ENCODE measurements around the gene HMX2. TPM values are rescaled to one million over a fixed set of nuclear protein-coding genes. Genes with fewer than 3 reads are reported as not detected.

Gene HMX2
- total and polyA plus RNA-seq, 2 of the 13 experiments (the other 11 are each of a cell fraction or from before 2014, with no cell fraction given), result not detected

DNA sequence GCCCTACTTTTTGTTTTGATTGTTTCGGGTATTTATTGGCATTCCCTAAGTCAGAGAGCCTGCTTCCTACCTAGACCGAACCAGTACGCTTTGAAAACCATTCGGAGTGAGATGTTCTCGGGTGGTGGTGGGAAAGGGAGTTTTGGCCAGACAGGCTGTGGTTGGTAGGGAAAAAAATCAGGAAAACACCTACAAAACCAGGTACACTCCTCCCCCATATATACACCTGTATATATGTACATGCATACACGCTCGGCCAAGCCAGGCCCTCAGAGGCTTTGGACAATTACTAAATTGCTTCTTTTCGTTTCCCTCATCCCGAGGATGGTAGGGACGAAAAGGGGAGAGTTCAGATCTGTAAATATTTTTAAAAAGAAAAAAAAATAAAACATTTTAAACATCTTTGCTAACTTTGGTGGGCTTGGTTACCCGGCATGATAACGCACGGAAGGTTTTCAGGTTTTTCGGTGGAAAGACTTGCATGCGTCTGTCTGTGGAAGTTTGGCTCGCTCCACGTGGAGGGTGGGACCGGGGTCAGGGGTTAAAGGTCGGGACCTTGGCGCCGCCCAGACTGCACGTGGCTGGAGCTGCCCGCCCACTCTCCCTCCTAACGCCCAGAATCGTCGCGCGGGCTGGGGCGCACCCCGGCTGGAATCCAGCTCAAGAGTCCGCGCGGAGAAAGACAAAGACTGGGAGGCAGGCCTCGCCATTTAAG is 2.5 kb downstream of the HMX2 start (continued):
- TF ChIP-seq PRPF4 (IDR thresholded peaks at IDR 0.05; ENCODE audit: low read depth, low read length, poor library complexity, severe bottlenecking) (no peak), TBP (CRISPR knock-in tag; IDR thresholded peaks at IDR 0.05) (no peak), KLF15 (CRISPR knock-in tag; IDR thresholded peaks at IDR 0.05; ENCODE audit: borderline replicate concordance) (no peak)
- TF ChIP-seq, protein P1, sequence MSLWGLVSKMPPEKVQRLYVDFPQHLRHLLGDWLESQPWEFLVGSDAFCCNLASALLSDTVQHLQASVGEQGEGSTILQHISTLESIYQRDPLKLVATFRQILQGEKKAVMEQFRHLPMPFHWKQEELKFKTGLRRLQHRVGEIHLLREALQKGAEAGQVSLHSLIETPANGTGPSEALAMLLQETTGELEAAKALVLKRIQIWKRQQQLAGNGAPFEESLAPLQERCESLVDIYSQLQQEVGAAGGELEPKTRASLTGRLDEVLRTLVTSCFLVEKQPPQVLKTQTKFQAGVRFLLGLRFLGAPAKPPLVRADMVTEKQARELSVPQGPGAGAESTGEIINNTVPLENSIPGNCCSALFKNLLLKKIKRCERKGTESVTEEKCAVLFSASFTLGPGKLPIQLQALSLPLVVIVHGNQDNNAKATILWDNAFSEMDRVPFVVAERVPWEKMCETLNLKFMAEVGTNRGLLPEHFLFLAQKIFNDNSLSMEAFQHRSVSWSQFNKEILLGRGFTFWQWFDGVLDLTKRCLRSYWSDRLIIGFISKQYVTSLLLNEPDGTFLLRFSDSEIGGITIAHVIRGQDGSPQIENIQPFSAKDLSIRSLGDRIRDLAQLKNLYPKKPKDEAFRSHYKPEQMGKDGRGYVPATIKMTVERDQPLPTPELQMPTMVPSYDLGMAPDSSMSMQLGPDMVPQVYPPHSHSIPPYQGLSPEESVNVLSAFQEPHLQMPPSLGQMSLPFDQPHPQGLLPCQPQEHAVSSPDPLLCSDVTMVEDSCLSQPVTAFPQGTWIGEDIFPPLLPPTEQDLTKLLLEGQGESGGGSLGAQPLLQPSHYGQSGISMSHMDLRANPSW (CRISPR knock-in tag; IDR thresholded peaks at IDR 0.05; ENCODE audit: borderline replicate concordance), result no peak

DNA sequence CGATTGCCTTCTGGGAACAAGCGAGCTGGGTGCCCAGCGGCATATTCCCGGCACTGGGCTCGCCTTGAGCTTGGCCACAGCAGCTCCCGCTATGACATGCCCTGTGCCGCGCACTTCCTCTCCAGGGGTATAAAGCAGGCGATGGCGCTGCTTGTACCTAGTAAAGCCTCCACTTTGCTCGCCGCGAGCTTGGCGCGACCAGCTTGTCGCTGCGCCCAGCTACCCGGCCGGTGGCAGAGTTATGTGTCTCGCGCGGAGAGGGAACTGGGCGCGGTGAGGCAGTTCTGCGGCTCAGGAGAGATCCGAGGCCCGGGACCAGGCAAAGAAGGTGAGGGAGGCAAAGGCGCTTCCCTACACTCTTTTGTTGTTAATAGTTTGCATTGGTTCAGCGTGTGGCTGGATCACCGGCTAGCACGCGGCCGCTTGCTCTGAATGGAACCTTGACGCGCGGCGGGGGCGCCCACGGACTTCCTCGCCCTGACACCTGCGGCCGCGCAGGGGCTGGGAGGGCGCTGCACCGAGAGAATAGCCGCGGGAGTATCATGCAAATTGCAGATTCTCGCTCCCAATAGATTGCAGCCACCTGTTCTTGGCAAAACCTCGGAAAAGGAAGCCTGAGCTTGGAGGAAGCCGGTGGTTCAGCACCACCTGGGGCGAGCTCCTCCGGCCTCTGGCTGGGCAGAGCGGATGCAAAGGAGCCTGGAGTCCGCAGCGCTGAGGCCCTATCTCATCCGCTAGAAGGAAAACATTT is 3.2 kb downstream of the HMX2 start:
- Histone ChIP-seq H3K4me2 (ENCODE audit: low read depth, low read length) (peak overlapping the region; percentile 6; the same call in 1 of the 2 replicates), H3K4me1 (ENCODE audit: insufficient read depth, low read length) (peaks cover 43% of the 10 kb centered on the region), H4K20me1 (ENCODE audit: insufficient read depth, low read length) (peaks cover 5% of the 10 kb centered on the region; the same call in 1 of the 2 replicates), H3K4me3 (replicated peaks in 1 of 3; ENCODE audit: insufficient read depth in 1 of 3, low read depth in 2 of 3, low read length in 3 of 3) (0 out of 6 replicates have a peak overlapping the region, but pooled peaks of 1 of the 3 experiments have one; percentile 5), H3K79me2 (ENCODE audit: insufficient read depth, low read length) (peaks cover 18% of the 10 kb centered on the region), H3K27ac (ENCODE audit: extremely low read length, insufficient read depth, low read length) (no peak overlapping the region), H3K9me3 (ENCODE audit: low read length) (no peaks in the 10 kb centered on the region), H3K36me3 (replicated peaks in 1 of 2; ENCODE audit: control insufficient read depth in 1 of 2, insufficient read depth in 2 of 2, low read length in 2 of 2) (no peaks in the 10 kb centered on the region; a peak in 1 of 5 replicates), H3K9ac (ENCODE audit: insufficient read depth, low read depth, low read length) (no peak overlapping the region), H3K27me3 (ENCODE audit: control insufficient read depth in 1 of 2, insufficient read depth in 2 of 2, low read length in 2 of 2) (peaks cover 19 to 72% of the 10 kb centered on the region in 2 experiments), H2AFZ (ENCODE audit: low read length) (no peak overlapping the region)
- intact Hi-C loops (cut with micrococcal nuclease; ENCODE audit: unreplicated experiment), result loop anchor here (10.0 kb wide), 1 partner anchor 54 kb away; no protein-coding TSS in a partner anchor
- ChIA-PET POLR2A (no interaction called here), CTCF (ENCODE audit: low intra/inter-chr PET ratio, low total read pairs) (no interaction called here)
- BruUV-seq (replicated peaks), result no TSS peak
- DNase-seq (ENCODE audit: low spot score) (no peak), FAIRE-seq (no peak), ATAC-seq (no peak)
- WGBS (ENCODE audit: low lambda C conversion rate), result 61% methylated on average over 29 of the region's 56 CpGs
- in situ Hi-C loops (cut with HindIII; ENCODE audit: extremely low pct_ligation_motif_present, low pct_unique_long_range_greater_than_20kb), result no loop called here
- TF ChIP-seq ZNF292 (CRISPR knock-in tag; IDR thresholded peaks at IDR 0.05; ENCODE audit: borderline replicate concordance, low read depth), result no peak
- no peak for TF ChIP-seq WIZ (CRISPR knock-in tag; IDR thresholded peaks at IDR 0.05)
- TF ChIP-seq EZH2 (conservative IDR thresholded peaks at IDR 0.05; ENCODE audit: low read depth, low read length), result 0 out of 2 replicates have a peak, but pooled peaks have one; percentile 32
- no peak for TF ChIP-seq KMT2B (CRISPR knock-in tag; IDR thresholded peaks at IDR 0.05)
- no peak for TF ChIP-seq NBN (conservative IDR thresholded peaks at IDR 0.05)
- TF ChIP-seq FOXO1 (CRISPR knock-in tag; IDR thresholded peaks at IDR 0.05), result no peak
- TF ChIP-seq, protein P2, sequence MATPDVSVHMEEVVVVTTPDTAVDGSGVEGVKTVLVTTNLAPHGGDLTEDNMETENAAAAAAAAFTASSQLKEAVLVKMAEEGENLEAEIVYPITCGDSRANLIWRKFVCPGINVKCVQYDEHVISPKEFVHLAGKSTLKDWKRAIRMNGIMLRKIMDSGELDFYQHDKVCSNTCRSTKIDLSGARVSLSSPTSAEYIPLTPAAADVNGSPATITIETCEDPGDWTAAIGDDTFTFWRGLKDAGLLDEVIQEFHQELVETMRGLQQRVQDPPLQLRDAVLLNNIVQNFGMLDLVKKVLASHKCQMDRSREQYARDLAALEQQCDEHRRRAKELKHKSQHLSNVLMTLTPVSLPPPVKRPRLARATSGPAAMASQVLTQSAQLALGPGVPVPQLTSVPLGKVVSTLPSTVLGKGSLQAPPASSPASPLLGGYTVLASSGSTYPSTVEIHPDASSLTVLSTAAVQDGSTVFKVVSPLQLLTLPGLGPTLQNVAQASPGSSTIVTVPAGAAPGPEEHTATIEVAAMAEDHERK (CRISPR knock-in tag; IDR thresholded peaks at IDR 0.05; ENCODE audit: low read depth), result no peak
- no peak for TF ChIP-seq CBX2 (IDR thresholded peaks at IDR 0.05; ENCODE audit: low read depth, low read length)
- peak; percentile 8; the same call in 1 of the 2 replicates for TF ChIP-seq CBX2 (CRISPR knock-in tag; IDR thresholded peaks at IDR 0.05; ENCODE audit: low read depth)

All from HepG2 (cell line).